Calu3 (cell line): ENCODE data around the gene MRNIP. TPM values are rescaled to one million over a fixed set of nuclear protein-coding genes. Genes with fewer than 3 reads are reported as not detected.

Experiments used
- BruUV-seq: library from RNA; stranded (reverse); fragments of 400-500 nt; replicated peaks from 2 replicates; lab custom pipeline; 2021; lab: Mats Ljungman, UMichigan
- CTCF ChIA-PET: fragments of 300-600 bp; sonication (Branson Sonifier 250); formaldehyde crosslinking; loops from one replicate; lab custom pipeline; 2022; ENCODE audit warnings: antibody characterized with exemption; lab: Charles Lee
- DNase-seq: peaks from one replicate; pipeline ENCODE4 v3.0.0; 2022
- H3K27ac Mint-ChIP-seq: one replicate; pipeline ENCODE4 v1.8.0; 2022; ENCODE audit warnings: mixed read lengths; ENCODE audit not compliant: unreplicated experiment
- H3K27me3 Mint-ChIP-seq: one replicate; pipeline ENCODE4 v1.8.0; 2022; ENCODE audit warnings: mixed read lengths; ENCODE audit not compliant: unreplicated experiment
- H3K36me3 Mint-ChIP-seq: one replicate; pipeline ENCODE4 v1.8.0; 2022; ENCODE audit warnings: mild to moderate bottlenecking, moderate library complexity, mixed read lengths; ENCODE audit not compliant: insufficient read depth, unreplicated experiment
- H3K4me1 Mint-ChIP-seq: one replicate; pipeline ENCODE4 v1.8.0; 2022; ENCODE audit warnings: mild to moderate bottlenecking, low read depth, mixed read lengths; ENCODE audit not compliant: unreplicated experiment
- H3K4me3 Mint-ChIP-seq: one replicate; pipeline ENCODE4 v1.8.0; 2022; ENCODE audit warnings: mild to moderate bottlenecking, low read depth, moderate library complexity, mixed read lengths; ENCODE audit not compliant: unreplicated experiment
- H3K9me3 Mint-ChIP-seq: one replicate; pipeline ENCODE4 v1.8.0; 2022; ENCODE audit warnings: low read depth, mixed read lengths; ENCODE audit not compliant: unreplicated experiment
- intact Hi-C: fragments of 100-400 bp; cut with micrococcal nuclease; formaldehyde crosslinking; loops from one replicate; pipeline ENCODE4 v1.10.0; 2022; ENCODE audit not compliant: unreplicated experiment
- total RNA-seq: library from RNA; stranded (reverse); gene quantifications from 2 replicates; pipeline ENCODE4 v1.2.3, GENCODE V29; 2022
- TF ChIP-seq, protein P1 (sequence below): fragments of 200-600 bp; IDR thresholded peaks from one replicate; pipeline ENCODE4 v1.8.0; 2022; ENCODE audit warnings: antibody characterized with exemption; ENCODE audit not compliant: unreplicated experiment

MRNIP gene
- total RNA-seq, 1 experiment from 2014 or later: 47.1 TPM

- Mint-ChIP-seq H3K4me3 (peak overlapping the region; percentile 97), H3K27ac (peak overlapping the region; percentile 99), H3K36me3 (peaks cover 100% of the 10 kb centered on the region), H3K9me3 (no peaks in the 10 kb centered on the region), H3K4me1 (peaks cover 52% of the 10 kb centered on the region), H3K27me3 (no peaks in the 10 kb centered on the region)
- DNase-seq: no peak
- CTCF ChIA-PET: interaction anchor here (0.5 kb wide), 1 partner anchor 12 kb away, joined by 3 read pairs; no protein-coding TSS in a partner anchor
- TSS peak; percentile 53 for BruUV-seq
- intact Hi-C loops: loop anchor here (5.0 kb wide), 1 partner anchor 60 kb away; no protein-coding TSS in a partner anchor
- TF ChIP-seq, protein P1, sequence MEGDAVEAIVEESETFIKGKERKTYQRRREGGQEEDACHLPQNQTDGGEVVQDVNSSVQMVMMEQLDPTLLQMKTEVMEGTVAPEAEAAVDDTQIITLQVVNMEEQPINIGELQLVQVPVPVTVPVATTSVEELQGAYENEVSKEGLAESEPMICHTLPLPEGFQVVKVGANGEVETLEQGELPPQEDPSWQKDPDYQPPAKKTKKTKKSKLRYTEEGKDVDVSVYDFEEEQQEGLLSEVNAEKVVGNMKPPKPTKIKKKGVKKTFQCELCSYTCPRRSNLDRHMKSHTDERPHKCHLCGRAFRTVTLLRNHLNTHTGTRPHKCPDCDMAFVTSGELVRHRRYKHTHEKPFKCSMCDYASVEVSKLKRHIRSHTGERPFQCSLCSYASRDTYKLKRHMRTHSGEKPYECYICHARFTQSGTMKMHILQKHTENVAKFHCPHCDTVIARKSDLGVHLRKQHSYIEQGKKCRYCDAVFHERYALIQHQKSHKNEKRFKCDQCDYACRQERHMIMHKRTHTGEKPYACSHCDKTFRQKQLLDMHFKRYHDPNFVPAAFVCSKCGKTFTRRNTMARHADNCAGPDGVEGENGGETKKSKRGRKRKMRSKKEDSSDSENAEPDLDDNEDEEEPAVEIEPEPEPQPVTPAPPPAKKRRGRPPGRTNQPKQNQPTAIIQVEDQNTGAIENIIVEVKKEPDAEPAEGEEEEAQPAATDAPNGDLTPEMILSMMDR: no peak
These were observed 36.6 kb downstream of the MRNIP start for GRCh38 chr5:179822059-179822432.

- TF ChIP-seq, protein P1: no peak
- peak; percentile 98 for DNase-seq
- Mint-ChIP-seq H3K4me1 (peaks cover 47% of the 10 kb centered on the region), H3K36me3 (peaks cover 94% of the 10 kb centered on the region), H3K27me3 (no peaks in the 10 kb centered on the region), H3K4me3 (peak overlapping the region; percentile 97), H3K9me3 (no peaks in the 10 kb centered on the region), H3K27ac (peak overlapping the region; percentile 99)
- CTCF ChIA-PET: interaction anchor here (0.5 to 1.6 kb wide), 2 partner anchors 12 to 13 kb away, joined by 3 to 6 read pairs; no protein-coding TSS in a partner anchor
- intact Hi-C loops: loop anchor here (2.0 to 5.0 kb wide), 2 partner anchors 17 to 59 kb away; no protein-coding TSS in a partner anchor
- BruUV-seq: TSS peak; percentile 69
These were observed 37.1 kb downstream of the MRNIP start for GRCh38 chr5:179821298-179822058.

GRCh38 chr5:179820483-179821297, 37.9 kb downstream of the MRNIP start, which contains the start of gene SQSTM1:
Gene SQSTM1, plus strand, starts transcription at chr5:179820905. Its CDS starts 32 bp downstream, at chr5:179820937.
- Mint-ChIP-seq H3K9me3 (no peaks in the 10 kb centered on the region), H3K27ac (peak within 1 kb of the TSS; percentile 99), H3K36me3 (peaks cover 94% of the 10 kb centered on the region), H3K4me3 (peak within 1 kb of the TSS; percentile 97), H3K4me1 (peaks cover 39% of the 10 kb centered on the region), H3K27me3 (no peaks in the 10 kb centered on the region)
- CTCF ChIA-PET: interaction anchor here (1.6 kb wide), 1 partner anchor 13 kb away, joined by 6 read pairs; no protein-coding TSS in a partner anchor
- intact Hi-C loops: loop anchor here (2.0 to 5.0 kb wide), 2 partner anchors 16 to 58 kb away; no protein-coding TSS in a partner anchor
- no TSS peak for BruUV-seq
- TF ChIP-seq, protein P1: no peak
- DNase-seq: peak; percentile 91

GRCh38 chr5:179820127-179820482, 38.5 kb downstream of the MRNIP start:
- peak overlapping the region; percentile 97 for H3K4me3 Mint-ChIP-seq
- H3K27ac Mint-ChIP-seq: peak overlapping the region; percentile 96
- DNase-seq: no peak
- H3K36me3 Mint-ChIP-seq: peaks cover 94% of the 10 kb centered on the region
- no peaks in the 10 kb centered on the region for H3K9me3 Mint-ChIP-seq
- CTCF ChIA-PET: interaction anchor here (1.0 to 1.6 kb wide), 2 partner anchors 12 to 88 kb away, joined by 3 to 6 read pairs; partner anchors contain the start of gene MAML1
- H3K4me1 Mint-ChIP-seq: peaks cover 33% of the 10 kb centered on the region
- H3K27me3 Mint-ChIP-seq: no peaks in the 10 kb centered on the region
- intact Hi-C loops: loop anchor here (2.0 to 5.0 kb wide), 2 partner anchors 15 to 58 kb away; no protein-coding TSS in a partner anchor
- BruUV-seq: TSS peak; percentile 66
- TF ChIP-seq, protein P1: no peak
